Measurements from ENCODE around the gene SMIM10L2A. TPM values are rescaled to one million over a fixed set of nuclear protein-coding genes. Genes with fewer than 3 reads are reported as not detected.

SMIM10L2A gene
- total and polyA plus RNA-seq, 2 donors (not counting 1 experiment from before 2014, with no cell fraction given): 0.02 to 0.66 TPM

GRCh38 chrX:135389243-135389642 lies 32.5 kb upstream of the SMIM10L2A start:
- no peak for DNase-seq (ENCODE audit: low read depth in 2 of 2)
- H3K27ac ChIP-seq (ENCODE audit: insufficient read depth, low read length): no peak overlapping the region
- H3K4me2 ChIP-seq (ENCODE audit: extremely low read depth, insufficient read depth, low read length): no peak overlapping the region

DNA sequence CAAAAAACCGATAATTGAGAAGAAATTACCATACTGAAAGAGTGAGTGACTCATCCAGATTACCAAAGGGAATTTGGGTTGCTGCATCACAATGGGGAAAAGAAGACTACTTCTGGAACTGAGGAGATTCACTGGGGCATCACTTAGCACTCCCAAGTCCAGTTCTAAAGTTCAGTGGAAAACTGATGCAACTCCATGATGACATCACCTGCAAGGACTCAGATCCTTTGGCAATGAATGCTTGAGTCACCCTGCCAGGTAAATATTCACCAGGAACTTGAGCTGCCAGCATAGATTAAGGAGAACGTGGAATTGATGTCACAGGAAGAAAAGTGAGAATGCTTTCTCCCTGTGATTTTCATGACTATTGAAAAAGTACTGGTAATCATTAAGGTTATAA lies 32.0 kb upstream of the SMIM10L2A start:
- DNase-seq (ENCODE audit: low read depth in 2 of 2): peak in 1 of 2 donors; percentile 1
- no peaks in the 10 kb centered on the region for H3K79me2 ChIP-seq (ENCODE audit: control insufficient read depth, insufficient read depth, low read length)
- no peak overlapping the region for H3K4me2 ChIP-seq (ENCODE audit: extremely low read depth, insufficient read depth, low read length)
- no peaks in the 10 kb centered on the region for H4K20me1 ChIP-seq (ENCODE audit: control insufficient read depth, extremely low read depth, insufficient read depth, low read length)
- no peaks in the 10 kb centered on the region for H3K36me3 ChIP-seq (ENCODE audit: control insufficient read depth, insufficient read depth, low read length)
- no peaks in the 10 kb centered on the region for H3K9me3 ChIP-seq (ENCODE audit: control insufficient read depth, insufficient read depth, low read depth, low read length)
- H3K4me3 ChIP-seq (replicated peaks in 1 of 4; ENCODE audit: control extremely low read depth in 1 of 4, insufficient read depth in 1 of 4, low read depth in 3 of 4, low read length in 4 of 4): no peak overlapping the region
- no peak overlapping the region for H2AFZ ChIP-seq (ENCODE audit: low read length)
- no peak overlapping the region for H3K9ac ChIP-seq (ENCODE audit: insufficient read depth, low read length)
- H3K4me1 ChIP-seq (ENCODE audit: control insufficient read depth, extremely low read depth, insufficient read depth, low read length): no peaks in the 10 kb centered on the region
- no peak overlapping the region for H3K27ac ChIP-seq (ENCODE audit: insufficient read depth, low read length)
- TF ChIP-seq EZH2 (IDR thresholded peaks at IDR 0.05; ENCODE audit: low read length, missing control alignments): no peak
- no peak for TF ChIP-seq CTCF (conservative IDR thresholded peaks at IDR 0.05 in 1 of 2, IDR thresholded peaks at IDR 0.05 in 1 of 2; ENCODE audit: low read depth in 1 of 2, low read length in 2 of 2)
- H3K27me3 ChIP-seq (ENCODE audit: control insufficient read depth, insufficient read depth, low read length): no peaks in the 10 kb centered on the region

More at GRCh38 chrX:135389243-135389642, 32.5 kb upstream of the SMIM10L2A start:
- no peaks in the 10 kb centered on the region for H3K27me3 ChIP-seq (ENCODE audit: control insufficient read depth, insufficient read depth, low read length)
- H4K20me1 ChIP-seq (ENCODE audit: control insufficient read depth, extremely low read depth, insufficient read depth, low read length): no peaks in the 10 kb centered on the region
- H3K4me3 ChIP-seq (replicated peaks in 1 of 4; ENCODE audit: control extremely low read depth in 1 of 4, insufficient read depth in 1 of 4, low read depth in 3 of 4, low read length in 4 of 4): no peak overlapping the region
- H3K79me2 ChIP-seq (ENCODE audit: control insufficient read depth, insufficient read depth, low read length): no peaks in the 10 kb centered on the region
- H3K36me3 ChIP-seq (ENCODE audit: control insufficient read depth, insufficient read depth, low read length): no peaks in the 10 kb centered on the region
- no peaks in the 10 kb centered on the region for H3K4me1 ChIP-seq (ENCODE audit: control insufficient read depth, extremely low read depth, insufficient read depth, low read length)
- TF ChIP-seq EZH2 (IDR thresholded peaks at IDR 0.05; ENCODE audit: low read length, missing control alignments) (no peak), CTCF (conservative IDR thresholded peaks at IDR 0.05 in 1 of 2, IDR thresholded peaks at IDR 0.05 in 1 of 2; ENCODE audit: low read depth in 1 of 2, low read length in 2 of 2) (no peak)
- no peak overlapping the region for H2AFZ ChIP-seq (ENCODE audit: low read length)
- no peak overlapping the region for H3K9ac ChIP-seq (ENCODE audit: insufficient read depth, low read length)
- no peaks in the 10 kb centered on the region for H3K9me3 ChIP-seq (ENCODE audit: control insufficient read depth, insufficient read depth, low read depth, low read length)

DNA sequence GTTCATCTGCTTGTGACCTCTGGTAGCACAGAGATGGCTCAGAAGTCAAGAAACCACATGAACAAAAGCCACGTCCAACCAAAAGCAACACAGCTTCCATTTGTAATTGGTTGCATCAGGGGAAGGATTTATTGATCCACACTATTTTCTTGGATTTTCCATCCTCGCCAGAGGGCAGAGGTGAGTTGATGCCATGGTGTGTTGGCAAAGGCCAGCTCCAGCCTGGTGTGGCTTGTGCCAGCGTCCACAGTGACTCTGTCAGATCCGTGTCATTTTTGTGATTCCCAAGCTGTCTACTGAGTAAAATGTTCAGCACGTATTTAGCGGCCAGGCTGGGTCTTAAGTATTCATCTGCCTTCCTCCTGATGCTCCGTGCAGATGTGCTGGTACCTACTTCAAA lies 30.0 kb upstream of the SMIM10L2A start:
- no peak overlapping the region for H3K9ac ChIP-seq (ENCODE audit: insufficient read depth, low read length)
- no peak for DNase-seq (ENCODE audit: low read depth in 2 of 2)
- H3K79me2 ChIP-seq (ENCODE audit: control insufficient read depth, insufficient read depth, low read length): no peaks in the 10 kb centered on the region
- no peak overlapping the region for H2AFZ ChIP-seq (ENCODE audit: low read length)
- no peak overlapping the region for H3K4me2 ChIP-seq (ENCODE audit: extremely low read depth, insufficient read depth, low read length)
- H3K4me1 ChIP-seq (ENCODE audit: control insufficient read depth, extremely low read depth, insufficient read depth, low read length): no peaks in the 10 kb centered on the region
- TF ChIP-seq EZH2 (IDR thresholded peaks at IDR 0.05; ENCODE audit: low read length, missing control alignments) (no peak), CTCF (conservative IDR thresholded peaks at IDR 0.05 in 1 of 2, IDR thresholded peaks at IDR 0.05 in 1 of 2; ENCODE audit: low read depth in 1 of 2, low read length in 2 of 2) (no peak)
- H3K4me3 ChIP-seq (replicated peaks in 1 of 4; ENCODE audit: control extremely low read depth in 1 of 4, insufficient read depth in 1 of 4, low read depth in 3 of 4, low read length in 4 of 4): no peak overlapping the region
- no peaks in the 10 kb centered on the region for H3K27me3 ChIP-seq (ENCODE audit: control insufficient read depth, insufficient read depth, low read length)
- no peaks in the 10 kb centered on the region for H3K9me3 ChIP-seq (ENCODE audit: control insufficient read depth, insufficient read depth, low read depth, low read length)
- H3K36me3 ChIP-seq (ENCODE audit: control insufficient read depth, insufficient read depth, low read length): no peaks in the 10 kb centered on the region
- no peaks in the 10 kb centered on the region for H4K20me1 ChIP-seq (ENCODE audit: control insufficient read depth, extremely low read depth, insufficient read depth, low read length)
- H3K27ac ChIP-seq (ENCODE audit: insufficient read depth, low read length): no peak overlapping the region

All from fibroblast of lung (primary cell).